ENCODE data around the gene MLANA. TPM values are rescaled to one million over a fixed set of nuclear protein-coding genes. Genes with fewer than 3 reads are reported as not detected.

The MLANA gene
- total RNA-seq, 3 donors from 2014 or later (not counting 1 experiment from before 2014, with no cell fraction given) = not detected

DNA sequence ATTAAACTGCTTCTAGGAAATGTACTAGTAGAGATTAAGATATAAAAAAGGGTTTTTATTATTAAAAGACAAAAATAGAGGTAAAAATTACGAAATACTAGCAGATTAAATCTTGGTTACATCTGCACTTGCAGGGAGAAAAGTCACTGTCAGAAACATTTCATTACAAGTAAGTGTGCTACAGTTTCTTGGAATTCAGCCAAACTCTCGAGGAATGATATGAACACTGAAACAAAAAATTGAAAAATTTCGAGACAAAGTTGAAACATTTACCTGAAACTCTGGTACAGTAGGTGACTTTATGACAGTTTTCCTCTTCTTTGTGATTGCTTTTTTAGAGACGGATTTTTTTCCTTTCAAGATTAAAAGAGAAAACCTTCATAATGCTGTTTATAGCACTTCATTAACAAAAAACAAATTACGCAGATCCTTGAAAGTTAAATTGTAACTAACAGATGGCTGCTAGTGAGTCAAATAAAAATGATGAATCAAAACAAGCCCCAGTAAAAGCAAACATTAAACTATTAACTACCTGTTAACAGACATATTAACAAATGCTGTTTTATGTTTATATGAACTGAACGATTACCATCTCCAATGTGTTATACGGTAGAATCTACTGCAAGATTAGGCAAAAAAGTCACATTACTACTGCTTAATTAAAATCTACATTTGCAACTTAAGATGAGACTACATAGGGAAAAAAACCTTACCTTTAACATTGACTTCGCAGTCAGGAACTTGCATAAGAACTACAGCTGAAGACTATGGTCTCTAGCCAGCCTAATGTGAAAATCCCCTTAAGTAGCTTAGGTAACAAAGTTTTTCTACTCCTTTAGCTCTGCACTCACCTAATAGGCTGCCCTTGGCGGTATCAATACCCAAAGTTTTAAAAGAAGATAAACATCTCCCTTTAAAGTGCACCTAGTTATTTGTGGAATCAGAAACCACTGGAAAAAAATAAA is 63.3 kb downstream of the MLANA start:
- Histone ChIP-seq H3K4me3 (ENCODE audit: low read length) (no peak overlapping the region), H3K9me3 (ENCODE audit: control insufficient read depth, insufficient read depth, low read length) (no peaks in the 10 kb centered on the region), H3K27ac (ENCODE audit: low read length) (no peak overlapping the region), H3K27me3 (ENCODE audit: control insufficient read depth, insufficient read depth, low read length) (no peaks in the 10 kb centered on the region), H3K36me3 (ENCODE audit: control insufficient read depth, insufficient read depth, low read length) (peaks cover 2% of the 10 kb centered on the region), H3K4me1 (ENCODE audit: control insufficient read depth, insufficient read depth, low read length) (no peaks in the 10 kb centered on the region)
- peaks cover 5 to 9% of the 10 kb centered on the region in 2 donors for H3K4me1 Mint-ChIP-seq
- H3K9me3 Mint-ChIP-seq = no peaks in the 10 kb centered on the region
- DNase-seq (no peak), ATAC-seq (no peak)
- H3K27ac Mint-ChIP-seq = no peak overlapping the region
- H3K36me3 Mint-ChIP-seq = no peaks in the 10 kb centered on the region
- H3K27me3 Mint-ChIP-seq (ENCODE audit: low read depth in 2 of 2) = no peaks in the 10 kb centered on the region
- WGBS (ENCODE audit: insufficient coverage) = 92% methylated on average over 7 of the region's 9 CpGs
- no peak overlapping the region for H3K4me3 Mint-ChIP-seq
- no peak for TF ChIP-seq CTCF (IDR thresholded peaks at IDR 0.05)
- intact Hi-C loops (cut with micrococcal nuclease) = no loop called here

DNA sequence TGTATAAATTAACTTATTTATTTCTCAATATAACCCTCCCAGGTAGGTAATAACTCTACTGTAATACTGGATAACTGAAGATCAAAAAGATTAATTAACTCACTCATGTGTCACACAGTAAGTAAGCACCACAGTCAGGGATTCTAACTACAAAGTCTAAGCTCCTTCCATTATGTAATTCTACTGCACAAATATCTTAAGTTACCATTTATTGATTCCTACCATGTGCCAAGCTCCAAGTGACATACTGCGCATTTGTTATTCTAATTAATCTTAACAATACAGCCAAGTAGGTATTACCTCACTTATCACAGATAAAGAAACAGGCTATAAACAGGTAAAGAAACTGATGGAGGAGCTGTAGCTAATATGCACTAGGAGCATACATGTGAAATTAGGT is 66.5 kb downstream of the MLANA start:
- no peak for DNase-seq
- TF ChIP-seq CTCF (IDR thresholded peaks at IDR 0.05) = no peak
- intact Hi-C loops (cut with micrococcal nuclease) = no loop called here
- Histone ChIP-seq H3K27me3 (ENCODE audit: control insufficient read depth, insufficient read depth, low read length) (no peaks in the 10 kb centered on the region), H3K4me1 (ENCODE audit: control insufficient read depth, insufficient read depth, low read length) (no peaks in the 10 kb centered on the region), H3K36me3 (ENCODE audit: control insufficient read depth, insufficient read depth, low read length) (peaks cover 2% of the 10 kb centered on the region), H3K4me3 (ENCODE audit: low read length) (no peak overlapping the region), H3K9me3 (ENCODE audit: control insufficient read depth, insufficient read depth, low read length) (no peaks in the 10 kb centered on the region), H3K27ac (ENCODE audit: low read length) (no peak overlapping the region)
- Mint-ChIP-seq H3K9me3 (no peaks in the 10 kb centered on the region), H3K27ac (no peak overlapping the region), H3K27me3 (ENCODE audit: low read depth in 2 of 2) (no peaks in the 10 kb centered on the region), H3K4me3 (no peak overlapping the region), H3K36me3 (no peaks in the 10 kb centered on the region), H3K4me1 (peaks cover 5 to 6% of the 10 kb centered on the region in 2 donors)
- no CpG with 5 or more reads among the region's 1 CpG for WGBS (ENCODE audit: insufficient coverage)
- no peak for ATAC-seq

DNA sequence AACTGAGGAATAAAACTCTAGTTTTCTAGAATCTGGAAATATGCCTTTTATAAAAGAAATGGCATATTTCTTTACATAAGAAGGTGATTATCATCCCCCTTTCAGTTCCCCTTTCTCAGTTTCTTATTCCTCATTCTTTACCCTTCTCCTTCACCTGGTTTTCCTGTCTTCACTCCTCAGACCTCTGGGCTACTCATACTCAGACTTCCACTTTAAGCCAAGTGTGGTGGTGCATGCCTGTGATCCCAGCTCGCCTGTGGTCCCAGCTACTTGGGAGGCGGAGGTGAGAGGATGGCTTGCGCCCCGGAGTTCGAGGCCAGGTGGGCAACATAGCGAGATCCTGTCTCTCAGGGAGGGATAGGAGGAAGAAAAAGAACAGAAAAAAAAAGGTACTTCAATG is 67.6 kb downstream of the MLANA start:
- Histone ChIP-seq H3K36me3 (ENCODE audit: control insufficient read depth, insufficient read depth, low read length) (peaks cover 2% of the 10 kb centered on the region), H3K9me3 (ENCODE audit: control insufficient read depth, insufficient read depth, low read length) (no peaks in the 10 kb centered on the region), H3K27me3 (ENCODE audit: control insufficient read depth, insufficient read depth, low read length) (no peaks in the 10 kb centered on the region), H3K4me1 (ENCODE audit: control insufficient read depth, insufficient read depth, low read length) (no peaks in the 10 kb centered on the region), H3K27ac (ENCODE audit: low read length) (no peak overlapping the region), H3K4me3 (ENCODE audit: low read length) (no peak overlapping the region)
- no peaks in the 10 kb centered on the region for H3K9me3 Mint-ChIP-seq
- no peak for ATAC-seq
- H3K4me1 Mint-ChIP-seq = peaks cover 5 to 6% of the 10 kb centered on the region in 2 donors
- no peak for DNase-seq
- no peak overlapping the region for H3K27ac Mint-ChIP-seq
- H3K27me3 Mint-ChIP-seq (ENCODE audit: low read depth in 2 of 2) = no peaks in the 10 kb centered on the region
- H3K4me3 Mint-ChIP-seq = no peak overlapping the region
- no peaks in the 10 kb centered on the region for H3K36me3 Mint-ChIP-seq
- TF ChIP-seq CTCF (IDR thresholded peaks at IDR 0.05) = no peak
- intact Hi-C loops (cut with micrococcal nuclease) = no loop called here
- WGBS (ENCODE audit: insufficient coverage) = 82% methylated on average over 6 of the region's 6 CpGs

Other genes starting within 250 kb of the MLANA start
- gene ERMP1, start 57.8 kb upstream of the MLANA start, total RNA-seq = 10 to 100 TPM; 24.7 to 52.0 (median 29.3) TPM
- 10 to 100 TPM; 27.5 to 31.3 (median 29.6) TPM for gene RANBP6, start 124.7 kb downstream of the MLANA start, total RNA-seq